VCaP (cell line): ENCODE measurements around the gene RPL38.

Experiments
- H3K27ac ChIP-seq: fragments of 450-650 bp; 2 replicates; pipeline ENCODE4 v1.5.1; 2017
- CTCF ChIP-seq: fragments of 450-650 bp; conservative IDR thresholded peaks from 2 replicates; pipeline ENCODE4 v1.5.1; 2017; ENCODE audit warnings: mild to moderate bottlenecking, moderate library complexity

The RPL38 gene

GRCh38 chr17:74228306-74228978 is 25.0 kb downstream of the RPL38 start:
- no peak for TF ChIP-seq CTCF
- no peak overlapping the region for H3K27ac ChIP-seq

- no peak overlapping the region for H3K27ac ChIP-seq
- TF ChIP-seq CTCF, result no peak
These were observed 27.4 kb downstream of the RPL38 start for GRCh38 chr17:74230896-74231295.

- no peak for TF ChIP-seq CTCF
- H3K27ac ChIP-seq, result no peak overlapping the region
These were observed 28.7 kb downstream of the RPL38 start for GRCh38 chr17:74231928-74232907.

- no peak overlapping the region for H3K27ac ChIP-seq
- TF ChIP-seq CTCF, result no peak
These were observed 30.5 kb downstream of the RPL38 start for GRCh38 chr17:74233937-74234336.

GRCh38 chr17:74234486-74234885 is 31.0 kb downstream of the RPL38 start:
- H3K27ac ChIP-seq, result no peak overlapping the region
- TF ChIP-seq CTCF, result no peak

GRCh38 chr17:74235040-74235581 is 31.6 kb downstream of the RPL38 start:
- no peak overlapping the region for H3K27ac ChIP-seq
- no peak for TF ChIP-seq CTCF

GRCh38 chr17:74235911-74236371 is 32.5 kb downstream of the RPL38 start:
- TF ChIP-seq CTCF, result no peak
- no peak overlapping the region for H3K27ac ChIP-seq
